ENCODE results near the gene TBX19.

- TF ChIP-seq, protein P1, sequence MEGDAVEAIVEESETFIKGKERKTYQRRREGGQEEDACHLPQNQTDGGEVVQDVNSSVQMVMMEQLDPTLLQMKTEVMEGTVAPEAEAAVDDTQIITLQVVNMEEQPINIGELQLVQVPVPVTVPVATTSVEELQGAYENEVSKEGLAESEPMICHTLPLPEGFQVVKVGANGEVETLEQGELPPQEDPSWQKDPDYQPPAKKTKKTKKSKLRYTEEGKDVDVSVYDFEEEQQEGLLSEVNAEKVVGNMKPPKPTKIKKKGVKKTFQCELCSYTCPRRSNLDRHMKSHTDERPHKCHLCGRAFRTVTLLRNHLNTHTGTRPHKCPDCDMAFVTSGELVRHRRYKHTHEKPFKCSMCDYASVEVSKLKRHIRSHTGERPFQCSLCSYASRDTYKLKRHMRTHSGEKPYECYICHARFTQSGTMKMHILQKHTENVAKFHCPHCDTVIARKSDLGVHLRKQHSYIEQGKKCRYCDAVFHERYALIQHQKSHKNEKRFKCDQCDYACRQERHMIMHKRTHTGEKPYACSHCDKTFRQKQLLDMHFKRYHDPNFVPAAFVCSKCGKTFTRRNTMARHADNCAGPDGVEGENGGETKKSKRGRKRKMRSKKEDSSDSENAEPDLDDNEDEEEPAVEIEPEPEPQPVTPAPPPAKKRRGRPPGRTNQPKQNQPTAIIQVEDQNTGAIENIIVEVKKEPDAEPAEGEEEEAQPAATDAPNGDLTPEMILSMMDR (IDR thresholded peaks at IDR 0.05) = no peak
- TF ChIP-seq EZH2 (IDR thresholded peaks at IDR 0.05) = no peak
- TF ChIP-seq EZH2phosphoT487 (IDR thresholded peaks at IDR 0.05) = no peak
Observed at GRCh38 chr1:168252204-168252733, 28.4 kb upstream of the TBX19 start.
